Retinal pigment epithelial cell (primary cell): Measurements from ENCODE around the gene SHROOM3.

ENCODE experiments used
- DNase-seq: peaks from one replicate; pipeline ENCODE4 v3.0.0-alpha.2; 2010; ENCODE audit warnings: low read depth
- H3K4me3 ChIP-seq: 2 replicates; pipeline ENCODE4 v1.5.1; 2011; ENCODE audit warnings: mild to moderate bottlenecking, low read length, control low read depth, moderate library complexity
- CTCF ChIP-seq: conservative IDR thresholded peaks from 2 replicates; pipeline ENCODE4 v1.5.1; 2011; ENCODE audit warnings: low read depth, low read length, control low read depth, inconsistent platforms

Gene SHROOM3

GRCh38 chr4:76582074-76582816 lies 147.2 kb downstream of the SHROOM3 start:
- TF ChIP-seq CTCF: no peak
- DNase-seq: no peak
- H3K4me3 ChIP-seq: no peak overlapping the region

- no peak for TF ChIP-seq CTCF
- H3K4me3 ChIP-seq: no peak overlapping the region
- DNase-seq: no peak
Observed at GRCh38 chr4:76582817-76583087, 147.7 kb downstream of the SHROOM3 start.

GRCh38 chr4:76584241-76585152 lies 149.5 kb downstream of the SHROOM3 start:
- TF ChIP-seq CTCF: no peak
- no peak for DNase-seq
- no peak overlapping the region for H3K4me3 ChIP-seq

- peak overlapping the region; percentile 57 for H3K4me3 ChIP-seq
- DNase-seq: peak; percentile 91
- peak; percentile 11 for TF ChIP-seq CTCF
Observed at GRCh38 chr4:76585272-76585671, 150.2 kb downstream of the SHROOM3 start.

- no peak for DNase-seq
- TF ChIP-seq CTCF: peak; percentile 31
- peak overlapping the region; percentile 57 for H3K4me3 ChIP-seq
Observed at GRCh38 chr4:76585897-76586360, 150.9 kb downstream of the SHROOM3 start.

GRCh38 chr4:76588274-76588673 lies 153.2 kb downstream of the SHROOM3 start:
- no peak for TF ChIP-seq CTCF
- H3K4me3 ChIP-seq: no peak overlapping the region
- DNase-seq: no peak
